Natural killer cell (primary cell): ENCODE results near the gene DTNB. TPM values are rescaled to one million over a fixed set of nuclear protein-coding genes. Genes with fewer than 3 reads are reported as not detected.
A peak's percentile ranks its signal among the peaks of the same experiment; 100 is the strongest.

ENCODE experiments used
- ATAC-seq, 3 donors: fragments of 150-1000 bp in 2 of 3; fragments of 200-7000 bp in 1 of 3; cut with Tn5 transposase; 1 replicate in 1 of 3; 2 replicates in 2 of 3; pipeline ENCODE4 v1.10.0; 2021; ENCODE audit warnings: mild to moderate bottlenecking in 2 of 3, moderate library complexity in 2 of 3
- DNase-seq, 2 donors: peaks; one replicate each; pipeline versions ENCODE4 v3.0.0 to v3.0.0-alpha.2; 2013 to 2021; ENCODE audit warnings: mixed read lengths in 1 of 2
- H3K27ac ChIP-seq: one replicate; pipeline ENCODE4 v1.5.1; 2013; ENCODE audit warnings: mild to moderate bottlenecking, low read length
- H3K27me3 ChIP-seq: one replicate; pipeline ENCODE4 v1.6.1; 2013; ENCODE audit warnings: low read length; ENCODE audit not compliant: control insufficient read depth, insufficient read depth
- H3K36me3 ChIP-seq: one replicate; pipeline ENCODE4 v1.6.1; 2013; ENCODE audit warnings: low read length; ENCODE audit not compliant: control insufficient read depth, insufficient read depth
- H3K4me1 ChIP-seq: one replicate; pipeline ENCODE4 v1.6.1; 2013; ENCODE audit warnings: low read length; ENCODE audit not compliant: control insufficient read depth, insufficient read depth
- H3K4me3 ChIP-seq: one replicate; pipeline ENCODE4 v1.5.1; 2013; ENCODE audit warnings: low read length
- H3K9me3 ChIP-seq: one replicate; pipeline ENCODE4 v1.6.1; 2013; ENCODE audit warnings: low read length; ENCODE audit not compliant: control insufficient read depth, insufficient read depth
- H3K27ac Mint-ChIP-seq, 2 donors: one replicate each; pipeline ENCODE4 v1.8.0; 2022; ENCODE audit warnings: mild to moderate bottlenecking in 2 of 2, mixed read lengths in 2 of 2, moderate library complexity in 1 of 2
- H3K27me3 Mint-ChIP-seq, 2 donors: one replicate each; pipeline ENCODE4 v1.8.0; 2022; ENCODE audit warnings: low read depth in 2 of 2, mixed read lengths in 2 of 2
- H3K36me3 Mint-ChIP-seq: one replicate; pipeline ENCODE4 v1.8.0; 2022; ENCODE audit warnings: mixed read lengths
- H3K4me1 Mint-ChIP-seq, 2 donors: one replicate each; pipeline ENCODE4 v1.8.0; 2022; ENCODE audit warnings: mixed read lengths in 2 of 2
- H3K4me3 Mint-ChIP-seq: one replicate; pipeline ENCODE4 v1.8.0; 2022; ENCODE audit warnings: mild to moderate bottlenecking, moderate library complexity, mixed read lengths
- H3K9me3 Mint-ChIP-seq, 2 donors: one replicate each; pipeline ENCODE4 v1.8.0; 2022; ENCODE audit warnings: mixed read lengths in 2 of 2
- WGBS: methylation state at CpG from one replicate; pipeline ENCODE4 v1.1.7; 2013; ENCODE audit warnings: missing lambda C conversion rate; ENCODE audit not compliant: insufficient coverage; 5-methylcytosine and 5-hydroxymethylcytosine counted together
- intact Hi-C: fragments of 100-400 bp; cut with micrococcal nuclease; formaldehyde crosslinking; loops from one replicate; pipeline ENCODE4 v1.14.2; 2022
- total RNA-seq, 4 donors: library from RNA; stranded (reverse); fragments of 120-200 nt in 1 of 4; gene quantifications; one replicate each; pipeline versions ENCODE4 v1.2.3 to v1.2.4, GENCODE V29; 2013 to 2022
- TF ChIP-seq, protein P1 (sequence below): fragments of 200-600 bp; IDR thresholded peaks from one replicate; pipeline ENCODE4 v1.8.0; 2022; ENCODE audit warnings: antibody characterized with exemption

DTNB gene
- total RNA-seq, 3 donors from 2014 or later (not counting 1 experiment from before 2014, with no cell fraction given) = 20.8 to 33.7 (median 23.6) TPM

DNA sequence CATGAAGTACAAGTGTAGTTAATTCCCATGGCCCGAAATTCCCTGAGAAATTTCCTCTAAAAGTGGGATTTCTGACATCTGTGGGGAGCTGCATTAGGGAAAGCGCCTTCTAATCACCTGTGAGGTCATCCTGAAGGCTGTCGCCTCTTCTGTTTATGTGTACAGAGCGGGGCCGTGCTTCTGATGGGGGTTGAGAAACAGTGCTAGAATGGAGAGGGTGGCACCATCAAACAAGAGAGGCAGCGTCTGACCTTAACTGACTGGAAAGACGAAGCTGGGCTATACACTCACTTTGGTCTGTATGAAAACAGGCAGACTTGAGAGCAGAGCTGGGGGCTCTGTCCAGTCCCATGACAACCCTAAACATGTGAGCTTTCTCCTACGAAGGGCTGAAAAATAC lies 287.5 kb downstream of the DTNB start:
- DNase-seq (no peak), ATAC-seq (no peak)
- no peaks in the 10 kb centered on the region for H3K27me3 ChIP-seq
- H3K4me3 ChIP-seq = no peak overlapping the region
- Mint-ChIP-seq H3K4me3 (no peak overlapping the region), H3K4me1 (peaks cover 10 to 33% of the 10 kb centered on the region in 2 donors), H3K36me3 (no peaks in the 10 kb centered on the region), H3K27ac (no peak overlapping the region), H3K9me3 (no peaks in the 10 kb centered on the region), H3K27me3 (peaks cover 3 to 8% of the 10 kb centered on the region in 2 donors)
- H3K27ac ChIP-seq = no peak overlapping the region
- WGBS = 96% methylated on average over 8 of the region's 8 CpGs
- no peaks in the 10 kb centered on the region for H3K9me3 ChIP-seq
- H3K36me3 ChIP-seq = peaks cover 5% of the 10 kb centered on the region
- H3K4me1 ChIP-seq = peaks cover 3% of the 10 kb centered on the region
- TF ChIP-seq, protein P1, sequence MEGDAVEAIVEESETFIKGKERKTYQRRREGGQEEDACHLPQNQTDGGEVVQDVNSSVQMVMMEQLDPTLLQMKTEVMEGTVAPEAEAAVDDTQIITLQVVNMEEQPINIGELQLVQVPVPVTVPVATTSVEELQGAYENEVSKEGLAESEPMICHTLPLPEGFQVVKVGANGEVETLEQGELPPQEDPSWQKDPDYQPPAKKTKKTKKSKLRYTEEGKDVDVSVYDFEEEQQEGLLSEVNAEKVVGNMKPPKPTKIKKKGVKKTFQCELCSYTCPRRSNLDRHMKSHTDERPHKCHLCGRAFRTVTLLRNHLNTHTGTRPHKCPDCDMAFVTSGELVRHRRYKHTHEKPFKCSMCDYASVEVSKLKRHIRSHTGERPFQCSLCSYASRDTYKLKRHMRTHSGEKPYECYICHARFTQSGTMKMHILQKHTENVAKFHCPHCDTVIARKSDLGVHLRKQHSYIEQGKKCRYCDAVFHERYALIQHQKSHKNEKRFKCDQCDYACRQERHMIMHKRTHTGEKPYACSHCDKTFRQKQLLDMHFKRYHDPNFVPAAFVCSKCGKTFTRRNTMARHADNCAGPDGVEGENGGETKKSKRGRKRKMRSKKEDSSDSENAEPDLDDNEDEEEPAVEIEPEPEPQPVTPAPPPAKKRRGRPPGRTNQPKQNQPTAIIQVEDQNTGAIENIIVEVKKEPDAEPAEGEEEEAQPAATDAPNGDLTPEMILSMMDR = no peak
- intact Hi-C loops = no loop called here

DNA sequence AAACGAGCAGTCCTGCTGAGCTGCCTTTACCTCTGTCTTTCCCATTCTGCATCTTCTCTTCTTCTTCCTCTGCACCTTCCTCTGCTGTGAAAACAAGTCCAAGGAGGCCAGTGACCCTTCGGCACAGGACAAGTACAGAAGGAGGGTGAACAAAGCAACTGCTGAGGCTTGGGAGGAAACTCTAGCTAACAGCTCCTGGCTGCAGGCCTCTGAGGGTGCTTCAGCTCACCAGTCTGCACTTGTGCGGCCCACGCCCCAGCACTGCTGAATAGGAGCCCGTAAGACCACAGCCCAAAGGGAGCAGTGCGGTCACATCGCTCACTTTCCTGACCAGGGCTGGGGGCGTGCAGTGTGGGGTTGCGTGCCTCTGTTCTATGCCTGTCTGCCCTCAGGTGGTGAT lies 289.6 kb downstream of the DTNB start:
- Histone ChIP-seq H3K9me3 (no peaks in the 10 kb centered on the region), H3K27ac (no peak overlapping the region), H3K4me3 (no peak overlapping the region), H3K27me3 (no peaks in the 10 kb centered on the region), H3K36me3 (peaks cover 5% of the 10 kb centered on the region), H3K4me1 (peaks cover 10% of the 10 kb centered on the region)
- Mint-ChIP-seq H3K4me3 (no peak overlapping the region), H3K9me3 (no peaks in the 10 kb centered on the region), H3K36me3 (no peaks in the 10 kb centered on the region), H3K27ac (no peak overlapping the region), H3K27me3 (peaks cover 8 to 11% of the 10 kb centered on the region in 2 donors), H3K4me1 (peaks cover 10 to 39% of the 10 kb centered on the region in 2 donors)
- TF ChIP-seq, protein P1 = no peak
- ATAC-seq (no peak), DNase-seq (no peak)
- intact Hi-C loops = no loop called here
- 86% methylated on average over 9 of the region's 9 CpGs for WGBS

- TF ChIP-seq, protein P1 = no peak
- DNase-seq (no peak), ATAC-seq (no peak)
- WGBS = 81% methylated on average over 7 of the region's 7 CpGs
- no peak overlapping the region for H3K4me3 Mint-ChIP-seq
- Histone ChIP-seq H3K4me3 (no peak overlapping the region), H3K4me1 (peaks cover 29% of the 10 kb centered on the region), H3K27ac (no peak overlapping the region), H3K9me3 (no peaks in the 10 kb centered on the region), H3K36me3 (peaks cover 5% of the 10 kb centered on the region), H3K27me3 (no peaks in the 10 kb centered on the region)
- no peaks in the 10 kb centered on the region for H3K9me3 Mint-ChIP-seq
- H3K36me3 Mint-ChIP-seq = no peaks in the 10 kb centered on the region
- peaks cover 15 to 20% of the 10 kb centered on the region in 2 donors for H3K27me3 Mint-ChIP-seq
- H3K4me1 Mint-ChIP-seq = peaks cover 15 to 36% of the 10 kb centered on the region in 2 donors
- intact Hi-C loops = no loop called here
- H3K27ac Mint-ChIP-seq = peak overlapping the region in 1 of 2 donors; percentile 6
Measured at GRCh38 chr2:25381502-25381901, 291.9 kb downstream of the DTNB start.
